Keratinocyte (primary cell): ENCODE data around the gene CTAGE9. TPM values are rescaled to one million over a fixed set of nuclear protein-coding genes. Genes with fewer than 3 reads are reported as not detected.

ENCODE experiments used
- DNase-seq: peaks from one replicate; pipeline ENCODE4 v3.0.0-alpha.2; 2011; ENCODE audit warnings: low read depth, missing footprints, low spot score
- FAIRE-seq: peaks from 2 replicates; lab custom pipeline; 2011; peaks lifted over from hg19 to GRCh38; lab: Jason Lieb, UNC
- H2AFZ ChIP-seq: 2 replicates; pipeline ENCODE4 v1.6.0; 2012; ENCODE audit warnings: low read length, control low read depth, inconsistent platforms; ENCODE audit not compliant: control insufficient read depth
- H3K27ac ChIP-seq: 2 replicates; pipeline ENCODE4 v1.5.1; 2011; ENCODE audit warnings: low read length; ENCODE audit not compliant: control insufficient read depth, insufficient read depth
- H3K27me3 ChIP-seq: 3 replicates; pipeline ENCODE4 v1.6.0; 2011; ENCODE audit warnings: low read length; ENCODE audit not compliant: control insufficient read depth, insufficient read depth; ENCODE audit errors: extremely low read depth
- H3K36me3 ChIP-seq, 2 experiments: 2 replicates in 1 of 2; 3 replicates in 1 of 2; pipeline ENCODE4 v1.5.1; 2011; ENCODE audit warnings: low read length in 2 of 2, mild to moderate bottlenecking in 1 of 2; ENCODE audit not compliant: control insufficient read depth in 2 of 2, insufficient read depth in 2 of 2; ENCODE audit errors: extremely low read depth in 1 of 2
- H3K4me1 ChIP-seq: 3 replicates; pipeline ENCODE4 v1.5.1; 2011; ENCODE audit warnings: low read length; ENCODE audit not compliant: control insufficient read depth, insufficient read depth; ENCODE audit errors: extremely low read depth
- H3K4me2 ChIP-seq: 3 replicates; pipeline ENCODE4 v1.6.0; 2011; ENCODE audit warnings: low read depth, low read length; ENCODE audit not compliant: control insufficient read depth, insufficient read depth; ENCODE audit errors: extremely low read depth
- H3K4me3 ChIP-seq, 3 experiments: fragments of 200-600 bp in 1 of 3; sonication (generic) in 1 of 3; 2 replicates in 2 of 3; 3 replicates in 1 of 3; pipeline ENCODE4 v1.5.1; 2011 to 2016; ENCODE audit warnings: low read length in 3 of 3, mild to moderate bottlenecking in 3 of 3, control low read depth in 2 of 3, inconsistent platforms in 1 of 3, low read depth in 1 of 3, mixed read lengths in 1 of 3, mixed run types in 1 of 3, moderate library complexity in 1 of 3; ENCODE audit not compliant: control insufficient read depth in 2 of 3, insufficient read depth in 2 of 3; ENCODE audit errors: extremely low read depth in 1 of 3
- H3K79me2 ChIP-seq: 2 replicates; pipeline ENCODE4 v1.6.0; 2012; ENCODE audit warnings: low read length; ENCODE audit not compliant: control insufficient read depth, insufficient read depth
- H3K9ac ChIP-seq: 3 replicates; pipeline ENCODE4 v1.6.0; 2011; ENCODE audit warnings: low read length; ENCODE audit not compliant: control insufficient read depth, insufficient read depth; ENCODE audit errors: extremely low read depth
- H3K9me1 ChIP-seq: 3 replicates; pipeline ENCODE4 v1.6.0; 2011; ENCODE audit warnings: low read length; ENCODE audit not compliant: control insufficient read depth, insufficient read depth; ENCODE audit errors: extremely low read depth
- H3K9me3 ChIP-seq: 2 replicates; pipeline ENCODE4 v1.5.1; 2012; ENCODE audit warnings: low read depth, low read length; ENCODE audit not compliant: control insufficient read depth
- H4K20me1 ChIP-seq: 3 replicates; pipeline ENCODE4 v1.6.0; 2011; ENCODE audit warnings: low read length; ENCODE audit not compliant: control insufficient read depth, insufficient read depth; ENCODE audit errors: extremely low read depth
- CTCF ChIP-seq, 3 experiments: IDR thresholded peaks in 1 of 3; conservative IDR thresholded peaks in 1 of 3; optimal IDR thresholded peaks in 1 of 3; 2 replicates in 2 of 3; 3 replicates in 1 of 3; pipeline versions ENCODE3 to v1.5.1; 2011; ENCODE audit warnings: low read length in 3 of 3, mild to moderate bottlenecking in 3 of 3, moderate library complexity in 2 of 3, control low read depth in 1 of 3, inconsistent platforms in 1 of 3; ENCODE audit not compliant: insufficient read depth in 2 of 3; ENCODE audit errors: extremely low read depth in 1 of 3
- EZH2 ChIP-seq: IDR thresholded peaks from one replicate; pipeline ENCODE4 v1.6.1; 2012; ENCODE audit warnings: inconsistent platforms, mild to moderate bottlenecking, low read length, moderate library complexity
- dilution Hi-C: fragments of 300-500 bp; cut with MboI; formaldehyde crosslinking; loops from one replicate; pipeline ENCODE4 v1.7.0; 2020; ENCODE audit warnings: low sequenced_read_pairs; ENCODE audit not compliant: extremely low pct_ligation_motif_present
- polyA plus RNA-seq, 5 experiments: library from polyadenylated mRNA; depleted of rRNA in 3 of 5; stranded (reverse) in 3 of 5; stranded (forward) in 1 of 5; unstranded in 1 of 5; fragments of >200 nt; gene quantifications; 1 replicate in 1 of 5; 2 replicates in 3 of 5; 3 replicates in 1 of 5; pipeline versions ENCODE4 v1.2.1 to v1.2.3, GENCODE V29; 2011 to 2012; ENCODE audit warnings: missing spikeins in 2 of 5, low read depth in 1 of 5, low replicate concordance in 1 of 5

The CTAGE9 gene
- polyA plus RNA-seq, 1 donor (not counting 4 experiments of a cell fraction or from before 2014, with no cell fraction given) = not detected

GRCh38 chr6:131729550-131729949, 18.7 kb upstream of the CTAGE9 start:
- Histone ChIP-seq H3K9ac (no peak overlapping the region), H3K4me3 (no peak overlapping the region), H3K36me3 (no peaks in the 10 kb centered on the region), H4K20me1 (no peaks in the 10 kb centered on the region), H3K4me1 (no peaks in the 10 kb centered on the region), H3K27me3 (no peaks in the 10 kb centered on the region), H3K79me2 (no peaks in the 10 kb centered on the region), H3K27ac (no peak overlapping the region), H3K9me3 (no peaks in the 10 kb centered on the region), H2AFZ (no peak overlapping the region), H3K4me2 (no peak overlapping the region), H3K9me1 (no peaks in the 10 kb centered on the region)
- FAIRE-seq = no peak
- dilution Hi-C loops = no loop called here
- DNase-seq = no peak
- TF ChIP-seq CTCF (optimal IDR thresholded peaks at IDR 0.05 in 1 of 3, IDR thresholded peaks at IDR 0.05 in 1 of 3, conservative IDR thresholded peaks at IDR 0.05 in 1 of 3; ENCODE audit: extremely low read depth in 1 of 3, insufficient read depth in 2 of 3, low read length in 3 of 3) (no peak), EZH2 (no peak)

GRCh38 chr6:131728296-131728939, 17.6 kb upstream of the CTAGE9 start:
- FAIRE-seq (no peak), DNase-seq (no peak)
- Histone ChIP-seq H3K4me2 (no peak overlapping the region), H3K4me1 (no peaks in the 10 kb centered on the region), H3K9me1 (no peaks in the 10 kb centered on the region), H3K9ac (no peak overlapping the region), H3K27me3 (no peaks in the 10 kb centered on the region), H3K36me3 (no peaks in the 10 kb centered on the region), H2AFZ (no peak overlapping the region), H3K27ac (no peak overlapping the region), H3K4me3 (no peak overlapping the region), H3K79me2 (no peaks in the 10 kb centered on the region), H3K9me3 (no peaks in the 10 kb centered on the region), H4K20me1 (no peaks in the 10 kb centered on the region)
- no peak for TF ChIP-seq EZH2
- TF ChIP-seq CTCF (optimal IDR thresholded peaks at IDR 0.05 in 1 of 3, IDR thresholded peaks at IDR 0.05 in 1 of 3, conservative IDR thresholded peaks at IDR 0.05 in 1 of 3; ENCODE audit: extremely low read depth in 1 of 3, insufficient read depth in 2 of 3, low read length in 3 of 3) = no peak
- dilution Hi-C loops = no loop called here
